Right lobe of liver (tissue), 4 donors: ENCODE data around the gene GLIS1.

Experiments
- POLR2A ChIP-seq: fragments of 450-650 bp; IDR thresholded peaks from one replicate; pipeline ENCODE4 v1.6.1; 2017; ENCODE audit warnings: antibody characterized with exemption, mild to moderate bottlenecking
- TF ChIP-seq, protein P1 (sequence below), 4 donors: fragments of 200-600 bp in 3 of 4; fragments of 450-650 bp in 1 of 4; IDR thresholded peaks; one replicate each; pipeline versions ENCODE4 v1.5.1 to v1.8.0; 2016 to 2022; ENCODE audit warnings: antibody characterized with exemption in 4 of 4, mild to moderate bottlenecking in 2 of 4
- donor health status: DM: no; HTN: no; CAD: no.
- donor health status: DM: no; HTN: no; CAD: no.
- donor health status: DM: no; HTN: yes; CAD: no.

- TF ChIP-seq POLR2A = no peak
- TF ChIP-seq, protein P1, sequence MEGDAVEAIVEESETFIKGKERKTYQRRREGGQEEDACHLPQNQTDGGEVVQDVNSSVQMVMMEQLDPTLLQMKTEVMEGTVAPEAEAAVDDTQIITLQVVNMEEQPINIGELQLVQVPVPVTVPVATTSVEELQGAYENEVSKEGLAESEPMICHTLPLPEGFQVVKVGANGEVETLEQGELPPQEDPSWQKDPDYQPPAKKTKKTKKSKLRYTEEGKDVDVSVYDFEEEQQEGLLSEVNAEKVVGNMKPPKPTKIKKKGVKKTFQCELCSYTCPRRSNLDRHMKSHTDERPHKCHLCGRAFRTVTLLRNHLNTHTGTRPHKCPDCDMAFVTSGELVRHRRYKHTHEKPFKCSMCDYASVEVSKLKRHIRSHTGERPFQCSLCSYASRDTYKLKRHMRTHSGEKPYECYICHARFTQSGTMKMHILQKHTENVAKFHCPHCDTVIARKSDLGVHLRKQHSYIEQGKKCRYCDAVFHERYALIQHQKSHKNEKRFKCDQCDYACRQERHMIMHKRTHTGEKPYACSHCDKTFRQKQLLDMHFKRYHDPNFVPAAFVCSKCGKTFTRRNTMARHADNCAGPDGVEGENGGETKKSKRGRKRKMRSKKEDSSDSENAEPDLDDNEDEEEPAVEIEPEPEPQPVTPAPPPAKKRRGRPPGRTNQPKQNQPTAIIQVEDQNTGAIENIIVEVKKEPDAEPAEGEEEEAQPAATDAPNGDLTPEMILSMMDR (IDR thresholded peaks at IDR 0.05) = no peak
Observed at GRCh38 chr1:53552981-53553733, 185.8 kb downstream of the GLIS1 start.
